HepG2 (cell line): ENCODE data around the gene GARIN3. TPM values are rescaled to one million over a fixed set of nuclear protein-coding genes. Genes with fewer than 3 reads are reported as not detected.

Source experiments
- AGO2 ChIP-seq: fragments of 200-400 bp; formaldehyde crosslinking; optimal IDR thresholded peaks from 2 replicates; pipeline ENCODE3; 2017; ENCODE audit warnings: mild to moderate bottlenecking, low read depth, low read length, moderate library complexity
- AKAP8 ChIP-seq: sonication (generic); formaldehyde crosslinking; IDR thresholded peaks from 2 replicates; pipeline ENCODE4 v1.5.1; 2020; ENCODE audit warnings: mild to moderate bottlenecking, missing genetic modification reagents
- CEBPB ChIP-seq: IDR thresholded peaks from 2 replicates; pipeline ENCODE4 v1.6.1; 2011; ENCODE audit warnings: low read depth, low read length, improper control_type of control experiment, borderline replicate concordance
- EHMT2 ChIP-seq: fragments of 200-600 bp; sonication (generic); IDR thresholded peaks from 2 replicates; pipeline ENCODE4 v1.7.0; 2017; ENCODE audit warnings: antibody characterized with exemption, low read depth, low read length, borderline replicate concordance
- MTF1 ChIP-seq: sonication (generic); formaldehyde crosslinking; IDR thresholded peaks from 2 replicates; pipeline ENCODE4 v1.5.0; 2020; ENCODE audit warnings: missing genetic modification reagents
- PAX8 ChIP-seq: sonication (generic); formaldehyde crosslinking; IDR thresholded peaks from 2 replicates; pipeline ENCODE4 v1.8.0; 2022; ENCODE audit warnings: mild to moderate bottlenecking, missing genetic modification reagents, borderline replicate concordance
- POGZ ChIP-seq: sonication (generic); formaldehyde crosslinking; IDR thresholded peaks from 2 replicates; pipeline ENCODE4 v1.4.0; 2020; ENCODE audit warnings: mild to moderate bottlenecking, missing genetic modification reagents
- RFXANK ChIP-seq: IDR thresholded peaks from 2 replicates; pipeline ENCODE4 v1.6.1; 2016
- SRF ChIP-seq: IDR thresholded peaks from 2 replicates; pipeline ENCODE4 v1.6.1; 2011; ENCODE audit warnings: mild to moderate bottlenecking, low read depth, low read length, moderate library complexity
- SRSF1 ChIP-seq: fragments of 200-400 bp; formaldehyde crosslinking; optimal IDR thresholded peaks from 2 replicates; pipeline ENCODE3; 2017; ENCODE audit warnings: mild to moderate bottlenecking, low read depth, low read length, moderate library complexity
- THAP11 ChIP-seq: IDR thresholded peaks from 2 replicates; pipeline ENCODE4 v1.6.1; 2016; ENCODE audit warnings: missing biosample characterization, missing genetic modification reagents
- ZBTB1 ChIP-seq: sonication (generic); formaldehyde crosslinking; IDR thresholded peaks from 2 replicates; pipeline ENCODE4 v1.4.0; 2020; ENCODE audit warnings: missing genetic modification reagents, borderline replicate concordance
- ZNF33A ChIP-seq: sonication (generic); formaldehyde crosslinking; IDR thresholded peaks from 2 replicates; pipeline ENCODE4 v1.5.1; 2020; ENCODE audit warnings: missing genetic modification reagents, mild to moderate bottlenecking, moderate library complexity, borderline replicate concordance
- ZNF441 ChIP-seq: sonication (generic); formaldehyde crosslinking; IDR thresholded peaks from 2 replicates; pipeline ENCODE4 v1.7.0; 2021; ENCODE audit warnings: missing genetic modification reagents, borderline replicate concordance
- ZSCAN20 ChIP-seq: sonication (generic); formaldehyde crosslinking; IDR thresholded peaks from 2 replicates; pipeline ENCODE4 v1.4.0; 2020; ENCODE audit warnings: missing genetic modification reagents, mild to moderate bottlenecking, borderline replicate concordance
- ZSCAN25 ChIP-seq: sonication (generic); formaldehyde crosslinking; IDR thresholded peaks from 2 replicates; pipeline ENCODE4 v1.8.0; 2022; ENCODE audit warnings: mild to moderate bottlenecking, missing genetic modification reagents
- polyA plus RNA-seq, 8 experiments: library from polyadenylated mRNA; depleted of rRNA in 3 of 8; stranded (reverse) in 7 of 8; unstranded in 1 of 8; fragments of >200 nt; fragmentation: Illumina TruSeq in 4 of 8; extraction: Trizol in 4 of 8; gene quantifications; 2 replicates each; pipeline versions ENCODE4 v1.2.1 to v1.2.3, GENCODE V29; 2011 to 2016; ENCODE audit warnings: low read depth in 4 of 8, missing spikeins in 1 of 8, mixed read lengths in 1 of 8; ENCODE audit not compliant: insufficient read depth in 1 of 8
- total RNA-seq, 5 experiments: library from RNA; depleted of rRNA; stranded (reverse); fragments of >200 nt; fragmentation: Illumina TruSeq; extraction: Trizol; gene quantifications; 2 replicates each; pipeline ENCODE4 v1.2.3, GENCODE V29; 2016; ENCODE audit warnings: low read depth in 1 of 5
- TF ChIP-seq, protein P1 (sequence below), 2 experiments: IDR thresholded peaks; 2 replicates each; pipeline ENCODE4 v1.6.1; 2011 to 2012; ENCODE audit warnings: low read length in 2 of 2, borderline replicate concordance in 1 of 2, low read depth in 1 of 2, mild to moderate bottlenecking in 1 of 2, moderate library complexity in 1 of 2
- TF ChIP-seq, protein P2 (sequence below): sonication (generic); formaldehyde crosslinking; IDR thresholded peaks from 2 replicates; pipeline ENCODE4 v1.4.0; 2020; ENCODE audit warnings: missing genetic modification reagents
- TF ChIP-seq, protein P3 (sequence below): sonication (generic); formaldehyde crosslinking; IDR thresholded peaks from 2 replicates; pipeline ENCODE4 v1.5.1; 2020; ENCODE audit warnings: mild to moderate bottlenecking, missing genetic modification reagents, borderline replicate concordance

Gene GARIN3
- total and polyA plus RNA-seq, 2 of the 13 experiments (the other 11 are each of a cell fraction or from before 2014, with no cell fraction given), result not detected

DNA sequence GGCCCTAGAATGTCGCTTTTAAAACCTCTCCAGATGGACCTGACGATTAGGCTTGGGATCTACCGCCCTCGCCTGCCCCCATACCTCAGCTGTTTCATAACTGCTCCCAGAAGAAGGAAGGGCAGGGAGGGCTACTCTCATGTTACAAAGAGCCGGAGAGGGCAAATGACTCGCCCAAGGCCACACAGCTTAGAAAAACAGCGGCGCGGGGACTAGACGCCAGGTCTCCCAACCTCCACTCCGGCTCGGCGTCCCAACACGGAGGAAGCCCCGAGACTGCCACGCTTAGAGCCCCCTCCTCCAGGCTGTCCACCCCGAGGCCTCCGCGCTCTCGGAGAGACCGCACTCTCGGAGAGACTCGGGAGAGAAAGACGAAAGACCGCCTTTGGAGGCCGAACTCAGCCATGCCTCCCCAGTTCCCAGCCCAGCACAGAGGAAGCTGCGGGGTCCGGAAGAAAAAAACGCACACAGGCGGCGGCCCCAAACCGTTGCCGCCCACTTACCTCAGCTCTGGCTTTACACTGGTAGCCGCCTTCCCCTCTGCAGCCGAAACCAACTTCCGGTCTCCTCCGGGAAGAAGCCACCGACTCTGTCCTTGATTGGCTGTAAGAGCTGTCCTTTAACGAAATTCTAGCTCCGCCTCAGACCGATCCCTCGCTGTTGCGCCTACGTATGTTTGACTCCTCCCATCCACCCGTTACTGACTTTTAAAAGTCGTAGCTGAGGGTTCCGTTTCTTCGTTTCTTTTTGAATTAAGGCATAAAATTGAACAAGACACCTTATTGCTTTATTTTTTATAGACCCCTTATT is 23.5 kb downstream of the GARIN3 start, which contains the start of gene MED7 (continued):
- TF ChIP-seq, protein P1, sequence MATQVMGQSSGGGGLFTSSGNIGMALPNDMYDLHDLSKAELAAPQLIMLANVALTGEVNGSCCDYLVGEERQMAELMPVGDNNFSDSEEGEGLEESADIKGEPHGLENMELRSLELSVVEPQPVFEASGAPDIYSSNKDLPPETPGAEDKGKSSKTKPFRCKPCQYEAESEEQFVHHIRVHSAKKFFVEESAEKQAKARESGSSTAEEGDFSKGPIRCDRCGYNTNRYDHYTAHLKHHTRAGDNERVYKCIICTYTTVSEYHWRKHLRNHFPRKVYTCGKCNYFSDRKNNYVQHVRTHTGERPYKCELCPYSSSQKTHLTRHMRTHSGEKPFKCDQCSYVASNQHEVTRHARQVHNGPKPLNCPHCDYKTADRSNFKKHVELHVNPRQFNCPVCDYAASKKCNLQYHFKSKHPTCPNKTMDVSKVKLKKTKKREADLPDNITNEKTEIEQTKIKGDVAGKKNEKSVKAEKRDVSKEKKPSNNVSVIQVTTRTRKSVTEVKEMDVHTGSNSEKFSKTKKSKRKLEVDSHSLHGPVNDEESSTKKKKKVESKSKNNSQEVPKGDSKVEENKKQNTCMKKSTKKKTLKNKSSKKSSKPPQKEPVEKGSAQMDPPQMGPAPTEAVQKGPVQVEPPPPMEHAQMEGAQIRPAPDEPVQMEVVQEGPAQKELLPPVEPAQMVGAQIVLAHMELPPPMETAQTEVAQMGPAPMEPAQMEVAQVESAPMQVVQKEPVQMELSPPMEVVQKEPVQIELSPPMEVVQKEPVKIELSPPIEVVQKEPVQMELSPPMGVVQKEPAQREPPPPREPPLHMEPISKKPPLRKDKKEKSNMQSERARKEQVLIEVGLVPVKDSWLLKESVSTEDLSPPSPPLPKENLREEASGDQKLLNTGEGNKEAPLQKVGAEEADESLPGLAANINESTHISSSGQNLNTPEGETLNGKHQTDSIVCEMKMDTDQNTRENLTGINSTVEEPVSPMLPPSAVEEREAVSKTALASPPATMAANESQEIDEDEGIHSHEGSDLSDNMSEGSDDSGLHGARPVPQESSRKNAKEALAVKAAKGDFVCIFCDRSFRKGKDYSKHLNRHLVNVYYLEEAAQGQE (IDR thresholded peaks at IDR 0.05; ENCODE audit: borderline replicate concordance in 1 of 2, low read depth in 1 of 2, low read length in 2 of 2), result peak in 1 of 2 experiments; percentile 39; a peak in 1 of 4 replicates
- no peak for TF ChIP-seq SRF
- TF ChIP-seq ZBTB1 (CRISPR knock-in tag), result 0 out of 2 replicates have a peak, but pooled peaks have one; percentile 41
- TF ChIP-seq PAX8 (CRISPR knock-in tag), result no peak
- TF ChIP-seq ZNF441 (CRISPR knock-in tag), result no peak
- TF ChIP-seq THAP11 (CRISPR knock-in tag), result peak; percentile 78
- TF ChIP-seq MTF1, result no peak
- no peak for TF ChIP-seq ZSCAN25 (CRISPR knock-in tag)
- TF ChIP-seq ZNF33A (CRISPR knock-in tag), result no peak
- TF ChIP-seq, protein P2, sequence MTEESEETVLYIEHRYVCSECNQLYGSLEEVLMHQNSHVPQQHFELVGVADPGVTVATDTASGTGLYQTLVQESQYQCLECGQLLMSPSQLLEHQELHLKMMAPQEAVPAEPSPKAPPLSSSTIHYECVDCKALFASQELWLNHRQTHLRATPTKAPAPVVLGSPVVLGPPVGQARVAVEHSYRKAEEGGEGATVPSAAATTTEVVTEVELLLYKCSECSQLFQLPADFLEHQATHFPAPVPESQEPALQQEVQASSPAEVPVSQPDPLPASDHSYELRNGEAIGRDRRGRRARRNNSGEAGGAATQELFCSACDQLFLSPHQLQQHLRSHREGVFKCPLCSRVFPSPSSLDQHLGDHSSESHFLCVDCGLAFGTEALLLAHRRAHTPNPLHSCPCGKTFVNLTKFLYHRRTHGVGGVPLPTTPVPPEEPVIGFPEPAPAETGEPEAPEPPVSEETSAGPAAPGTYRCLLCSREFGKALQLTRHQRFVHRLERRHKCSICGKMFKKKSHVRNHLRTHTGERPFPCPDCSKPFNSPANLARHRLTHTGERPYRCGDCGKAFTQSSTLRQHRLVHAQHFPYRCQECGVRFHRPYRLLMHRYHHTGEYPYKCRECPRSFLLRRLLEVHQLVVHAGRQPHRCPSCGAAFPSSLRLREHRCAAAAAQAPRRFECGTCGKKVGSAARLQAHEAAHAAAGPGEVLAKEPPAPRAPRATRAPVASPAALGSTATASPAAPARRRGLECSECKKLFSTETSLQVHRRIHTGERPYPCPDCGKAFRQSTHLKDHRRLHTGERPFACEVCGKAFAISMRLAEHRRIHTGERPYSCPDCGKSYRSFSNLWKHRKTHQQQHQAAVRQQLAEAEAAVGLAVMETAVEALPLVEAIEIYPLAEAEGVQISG (CRISPR knock-in tag), result peak; percentile 38; the same call in 1 of the 2 replicates
- TF ChIP-seq, protein P3, sequence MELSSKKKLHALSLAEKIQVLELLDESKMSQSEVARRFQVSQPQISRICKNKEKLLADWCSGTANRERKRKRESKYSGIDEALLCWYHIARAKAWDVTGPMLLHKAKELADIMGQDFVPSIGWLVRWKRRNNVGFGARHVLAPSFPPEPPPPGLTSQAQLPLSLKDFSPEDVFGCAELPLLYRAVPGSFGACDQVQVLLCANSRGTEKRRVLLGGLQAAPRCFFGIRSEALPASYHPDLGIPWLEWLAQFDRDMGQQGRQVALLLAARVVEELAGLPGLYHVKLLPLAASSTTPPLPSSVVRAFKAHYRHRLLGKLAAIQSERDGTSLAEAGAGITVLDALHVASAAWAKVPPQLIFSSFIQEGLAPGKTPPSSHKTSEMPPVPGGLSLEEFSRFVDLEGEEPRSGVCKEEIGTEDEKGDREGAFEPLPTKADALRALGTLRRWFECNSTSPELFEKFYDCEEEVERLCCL (CRISPR knock-in tag), result no peak
- TF ChIP-seq SRSF1, result peak; percentile 54
- no peak for TF ChIP-seq CEBPB
- peak; percentile 46 for TF ChIP-seq AGO2
- TF ChIP-seq POGZ (CRISPR knock-in tag), result peak; percentile 82
- TF ChIP-seq AKAP8 (CRISPR knock-in tag), result no peak
- TF ChIP-seq RFXANK, result no peak
- TF ChIP-seq ZSCAN20 (CRISPR knock-in tag), result no peak
- 0 out of 2 replicates have a peak, but pooled peaks have one; percentile 38 for TF ChIP-seq EHMT2
